Left cardiac atrium (tissue), 4 donors: ENCODE measurements around the gene AKAP8L. TPM values are rescaled to one million over a fixed set of nuclear protein-coding genes. Genes with fewer than 3 reads are reported as not detected.

ENCODE experiments used
- ATAC-seq, 2 donors: fragments of 200-7000 bp; cut with Tn5 transposase; one replicate each; pipeline ENCODE4 v1.9.1; 2020; ENCODE audit warnings: mild to moderate bottlenecking in 2 of 2, moderate library complexity in 2 of 2
- DNase-seq: peaks from one replicate; pipeline ENCODE4 v3.0.0-alpha.2; 2020
- intact Hi-C, 2 donors: fragments of 100-400 bp; cut with DNase I; formaldehyde crosslinking; loops; one replicate each; pipeline versions ENCODE4 v1.14.1 to v1.15.1; 2022 to 2023
- total RNA-seq, 2 donors: library from RNA; stranded (reverse); fragmentation: NEBNext Ultra II Directional; extraction: Animal tissue kit (Norgen Biotek cat#: 25700); gene quantifications; one replicate each; pipeline ENCODE4 v1.2.1, GENCODE V29; 2021
- donor health status: DM: no; HTN: yes; CAD: no.
- donor health status: DM: no; HTN: yes; CAD: no; lungs with severe emphysema.
- donor health status: DM: yes; HTN: yes; CAD: no.
- donor health status: Dilated cardiomyopathy.

AKAP8L gene
- total RNA-seq, 2 donors from 2014 or later = 61.5 to 74.2 TPM

DNA sequence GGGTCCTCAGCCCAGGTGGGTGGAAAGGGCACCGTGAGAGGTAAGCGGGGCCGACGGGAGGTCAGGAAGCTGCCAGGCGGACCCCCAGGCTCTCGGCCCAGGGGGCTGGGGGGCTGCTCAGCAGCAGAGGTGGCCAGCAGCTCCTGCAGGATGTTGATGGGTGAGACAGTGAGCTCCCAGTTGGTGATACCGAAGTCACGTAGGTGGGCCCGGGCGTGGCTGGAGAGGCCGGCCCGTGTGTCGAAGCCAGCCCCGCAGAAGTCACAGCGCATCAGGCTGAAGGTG lies 18.0 kb upstream of the AKAP8L start:
- ATAC-seq = no peak
- no peak for DNase-seq
- intact Hi-C loops = no loop called here

DNA sequence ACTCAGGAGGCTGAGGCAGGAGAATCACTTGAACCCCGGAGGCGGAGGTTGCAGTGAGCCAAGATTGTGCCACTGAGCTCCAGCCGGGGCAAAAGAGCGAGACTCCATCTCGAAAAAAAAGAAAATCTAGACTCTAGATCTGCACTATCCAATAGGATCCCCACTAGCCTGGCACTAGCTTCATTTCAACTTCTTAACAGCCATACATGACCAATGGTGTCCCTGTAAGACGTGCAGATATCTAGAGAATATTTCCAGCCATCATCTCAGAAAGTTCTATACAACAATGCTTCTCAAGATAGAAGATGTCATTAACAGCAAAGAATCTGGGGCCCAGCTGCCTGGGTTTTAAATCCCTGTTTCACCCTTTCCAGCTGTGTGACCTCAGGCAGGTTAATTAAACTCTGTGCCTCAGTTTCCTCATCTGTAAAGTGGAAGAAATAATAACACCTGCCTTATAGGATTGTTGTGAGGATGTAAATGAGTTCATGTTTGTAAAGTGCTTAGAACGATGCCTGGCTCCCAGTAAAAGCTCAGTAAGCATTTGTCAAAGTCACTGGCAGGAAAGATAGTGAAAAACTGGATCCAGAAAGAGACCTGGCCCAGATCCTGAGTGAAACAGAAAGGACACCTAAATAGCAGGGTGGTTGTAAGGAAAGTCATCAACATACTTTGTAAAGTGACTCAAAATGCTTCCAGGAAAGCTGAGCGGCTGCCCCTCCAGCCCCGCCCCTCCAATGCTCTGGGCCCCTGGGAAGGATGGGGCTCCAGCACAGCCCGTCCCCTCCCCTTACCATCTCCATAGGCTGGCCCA lies 17.4 kb upstream of the AKAP8L start:
- ATAC-seq (no peak), DNase-seq (no peak)
- intact Hi-C loops = no loop called here

DNA sequence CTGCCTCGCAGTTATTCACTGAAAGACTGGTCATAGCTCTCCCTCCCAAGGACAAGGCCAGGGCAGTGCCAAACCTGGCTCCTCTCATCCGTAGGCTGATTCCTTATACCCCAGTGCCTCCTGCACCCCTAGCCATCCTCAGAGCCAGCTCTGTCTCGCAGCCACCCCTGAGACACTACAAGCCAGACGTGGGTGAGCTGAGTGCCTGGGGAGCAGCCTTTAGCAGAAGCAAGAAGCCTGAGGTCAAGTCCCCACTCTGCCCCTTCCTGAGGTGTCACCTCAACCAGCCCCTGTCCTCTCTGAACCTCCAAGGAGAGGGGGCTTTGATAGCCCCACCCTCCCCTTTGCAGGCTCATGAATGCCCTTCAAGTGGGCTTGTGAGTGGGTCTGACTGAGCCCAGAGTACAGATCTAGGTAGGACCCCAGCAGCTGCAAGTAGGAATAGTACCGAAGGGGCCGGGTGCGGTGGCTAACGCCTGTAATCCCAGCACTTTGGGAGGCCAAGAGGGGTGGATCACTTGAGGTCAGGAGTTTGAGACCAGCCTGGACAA lies 14.8 kb upstream of the AKAP8L start:
- DNase-seq = no peak
- ATAC-seq = no peak
- intact Hi-C loops = no loop called here

DNA sequence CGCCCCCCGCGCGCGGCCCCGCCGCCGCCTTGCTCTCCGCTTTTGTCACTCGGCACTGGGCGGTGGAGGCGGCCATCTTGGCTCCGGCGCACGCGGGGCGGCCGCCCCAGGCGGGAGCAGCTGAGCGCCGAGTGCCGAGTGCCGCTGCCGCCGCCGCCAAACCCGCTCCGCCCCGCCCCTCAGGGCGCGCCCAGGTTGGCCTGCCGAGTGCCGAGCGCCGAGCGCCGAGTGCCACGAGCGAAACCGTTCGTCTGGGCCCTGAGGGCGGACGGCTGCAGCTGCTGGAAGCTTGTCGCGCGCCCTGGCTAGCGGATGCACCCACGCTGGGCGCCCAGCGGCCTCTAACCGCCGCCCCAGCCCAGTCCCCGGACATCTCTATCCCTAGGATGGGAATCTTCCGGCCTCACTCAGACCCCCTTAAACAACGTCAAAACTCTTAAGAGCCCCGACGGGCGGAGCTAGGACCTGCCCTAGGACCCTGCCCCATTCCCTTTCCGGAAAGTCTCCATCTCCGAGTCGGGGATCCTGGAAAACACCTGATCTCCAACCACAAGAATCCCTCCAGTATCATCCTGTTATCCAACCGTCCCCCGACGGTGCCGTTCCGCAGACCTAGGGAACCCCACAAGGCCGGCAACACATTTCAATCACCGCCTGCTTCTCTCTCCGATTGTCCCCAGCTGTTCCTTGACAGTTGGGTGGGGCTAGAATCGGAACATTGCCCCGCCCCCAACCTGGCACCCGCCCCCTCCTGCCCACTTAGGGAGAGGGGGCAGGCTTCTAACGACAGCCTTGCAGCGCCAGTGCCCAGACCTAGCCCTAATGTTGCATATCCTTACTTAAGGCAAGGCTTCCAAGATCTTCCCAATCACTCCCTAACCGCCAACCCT lies 14.1 kb upstream of the AKAP8L start:
- DNase-seq = peak; percentile 94
- intact Hi-C loops = no loop called here
- ATAC-seq = peak; percentile 92 to 93

DNA sequence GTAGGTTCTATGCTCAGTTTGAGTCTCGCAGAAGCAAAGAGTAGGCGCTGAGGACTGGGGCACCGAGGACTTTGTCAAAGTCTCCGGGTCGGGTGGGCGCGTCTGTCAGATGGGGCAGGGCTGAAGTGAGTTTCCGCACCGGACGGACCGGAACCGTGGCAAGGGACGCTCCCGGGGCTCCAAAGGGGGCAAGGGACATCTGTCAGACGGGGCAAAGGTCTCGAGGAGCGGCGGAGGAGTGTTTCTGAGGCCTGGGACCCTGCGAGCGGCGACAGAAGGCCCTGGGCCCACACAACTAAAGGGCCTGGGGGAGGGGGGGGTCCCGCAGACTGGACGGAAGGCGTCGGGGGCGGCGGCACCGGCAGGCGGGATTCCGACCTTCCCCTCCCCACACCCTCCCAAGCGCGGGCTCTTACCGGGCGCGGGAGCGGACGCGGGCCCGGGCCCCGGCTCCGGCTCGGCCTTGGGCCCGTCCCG lies 13.3 kb upstream of the AKAP8L start:
- no peak for DNase-seq
- ATAC-seq = no peak
- intact Hi-C loops = no loop called here

DNA sequence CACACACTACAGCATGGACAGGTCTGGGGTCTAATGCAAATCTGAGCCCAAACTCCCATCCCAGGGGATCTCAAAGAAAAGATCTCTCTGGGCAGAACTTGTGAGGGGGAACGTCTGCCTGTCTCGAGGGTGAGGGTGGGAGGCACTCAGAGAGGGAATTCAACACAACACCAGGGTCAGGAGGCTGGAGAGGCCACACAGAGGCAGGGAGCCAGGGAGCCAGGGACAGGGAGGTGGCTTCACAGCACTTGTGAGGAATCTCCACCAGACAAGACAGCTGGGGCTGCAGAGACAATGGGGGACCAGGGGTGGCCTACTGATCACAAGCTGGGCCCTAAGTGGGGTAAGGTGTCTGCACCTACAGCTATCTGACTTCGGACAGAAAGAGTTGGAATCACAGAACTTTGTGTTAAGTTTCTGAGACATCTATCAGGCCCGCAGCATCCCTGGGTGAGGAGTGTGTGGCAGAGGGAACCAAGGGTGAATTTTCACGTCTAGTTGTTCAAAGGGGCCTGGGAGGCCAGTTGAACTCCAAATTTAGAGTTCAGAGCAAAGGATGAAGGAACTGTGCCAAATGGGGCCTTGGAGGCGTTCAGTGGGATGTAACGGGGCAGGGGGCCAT lies 12.7 kb upstream of the AKAP8L start:
- intact Hi-C loops = no loop called here
- no peak for ATAC-seq

DNA sequence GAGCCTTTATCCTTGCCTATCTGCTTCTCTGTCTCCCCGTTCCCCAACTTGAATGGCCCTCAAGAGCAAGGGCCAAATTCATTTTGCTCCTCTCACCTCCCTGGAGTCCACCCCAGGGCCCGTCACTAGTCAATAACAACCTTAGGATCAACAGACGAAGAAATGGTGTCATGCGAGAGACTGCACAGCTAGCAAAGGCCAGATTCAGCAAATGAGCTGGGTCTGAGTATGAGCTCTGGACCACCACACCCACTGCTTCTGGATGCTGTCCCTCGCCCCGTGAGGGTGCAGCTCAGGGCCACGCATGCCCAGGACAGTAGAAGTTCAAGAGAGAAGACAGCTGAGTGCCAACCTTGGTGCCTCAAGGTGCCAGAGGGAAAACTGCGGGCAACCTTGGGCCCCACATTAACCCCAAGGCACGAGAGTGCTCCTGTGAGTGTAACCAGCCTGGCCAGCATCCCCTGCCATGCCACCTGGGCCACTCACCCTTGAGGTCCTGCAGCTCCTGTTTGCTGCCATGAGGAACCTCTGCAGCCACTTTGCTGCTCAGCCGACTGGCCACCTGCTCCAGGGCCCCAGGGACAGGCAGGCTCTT lies 11.8 kb upstream of the AKAP8L start:
- intact Hi-C loops = no loop called here
- ATAC-seq = no peak
- DNase-seq = no peak

More for the DNA sequence above, 12.7 kb upstream of the AKAP8L start:
- no peak for DNase-seq

DNA sequence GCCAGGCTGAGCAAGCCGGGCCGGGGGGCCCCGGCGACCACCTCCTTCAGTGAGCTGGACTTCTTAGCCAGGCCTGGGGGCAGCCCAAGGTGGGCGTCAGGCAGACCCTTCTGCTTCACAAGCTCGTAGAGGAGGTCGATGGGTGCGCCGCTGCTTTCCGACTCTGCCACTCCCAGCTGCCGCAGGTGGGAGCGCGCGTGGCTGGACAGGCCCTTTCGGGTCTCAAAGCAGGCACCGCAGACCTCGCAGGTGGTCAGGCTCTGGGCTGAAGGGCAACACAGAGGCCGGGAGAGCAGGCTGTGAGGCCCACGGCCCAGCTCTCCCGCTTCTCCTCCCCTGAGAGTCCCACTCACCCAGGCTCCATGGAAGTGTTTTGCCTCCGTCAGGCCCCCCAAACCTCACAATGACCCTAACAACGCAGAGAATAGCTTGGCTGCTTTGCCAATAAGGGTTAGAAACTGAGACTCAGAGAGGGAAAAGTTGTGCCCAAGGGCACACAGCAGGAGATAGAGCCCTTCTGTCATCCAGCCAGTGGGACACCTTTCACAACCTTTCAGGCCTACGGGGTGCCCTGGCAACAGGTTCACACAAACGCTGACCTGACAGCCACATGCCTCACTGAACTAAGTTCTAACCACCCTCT lies 11.2 kb upstream of the AKAP8L start:
- DNase-seq (no peak), ATAC-seq (no peak)
- intact Hi-C loops = no loop called here

DNA sequence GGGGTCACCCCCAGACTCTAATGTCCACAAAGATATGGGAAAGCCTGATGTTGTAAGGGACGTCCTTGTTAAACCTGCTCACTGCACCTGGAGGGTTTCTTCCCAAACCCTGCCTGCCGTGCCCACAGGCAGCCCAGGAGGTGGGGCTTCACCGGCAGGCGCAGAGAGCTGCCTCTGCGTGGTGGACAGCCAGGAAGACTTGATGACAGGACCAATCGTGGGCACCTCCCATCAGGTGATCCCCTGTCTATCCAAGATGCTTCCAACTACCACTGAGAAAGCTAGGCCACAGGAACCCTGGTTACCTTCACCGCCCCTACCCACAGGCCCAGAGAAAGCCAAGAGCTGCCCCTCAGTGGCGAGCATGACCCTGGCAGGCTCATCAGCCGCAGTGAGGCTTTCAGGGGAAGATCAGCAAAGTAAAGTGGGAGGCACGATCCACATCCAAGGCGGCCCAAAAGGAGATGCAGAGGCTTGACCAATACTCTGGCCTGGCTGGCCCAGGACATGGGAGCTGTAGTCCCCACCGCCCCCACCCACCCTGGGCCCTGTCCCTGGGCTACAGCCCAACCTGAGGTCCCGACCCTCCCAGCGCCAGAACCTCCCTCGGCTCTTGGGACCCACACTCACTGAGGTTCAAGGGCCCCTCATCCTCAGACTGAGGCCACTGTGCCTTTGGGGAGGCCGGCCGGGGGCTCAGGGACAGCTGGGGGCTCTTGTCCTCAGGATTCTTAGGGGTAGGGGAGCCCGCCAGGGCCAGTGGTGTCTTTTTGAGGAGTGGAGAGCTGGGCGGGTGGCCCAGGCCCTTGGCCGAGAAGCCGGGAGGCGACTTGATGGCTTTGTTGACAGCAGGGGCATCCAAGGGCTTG lies 10.4 kb upstream of the AKAP8L start:
- intact Hi-C loops = no loop called here
- no peak for ATAC-seq
- DNase-seq = no peak

DNA sequence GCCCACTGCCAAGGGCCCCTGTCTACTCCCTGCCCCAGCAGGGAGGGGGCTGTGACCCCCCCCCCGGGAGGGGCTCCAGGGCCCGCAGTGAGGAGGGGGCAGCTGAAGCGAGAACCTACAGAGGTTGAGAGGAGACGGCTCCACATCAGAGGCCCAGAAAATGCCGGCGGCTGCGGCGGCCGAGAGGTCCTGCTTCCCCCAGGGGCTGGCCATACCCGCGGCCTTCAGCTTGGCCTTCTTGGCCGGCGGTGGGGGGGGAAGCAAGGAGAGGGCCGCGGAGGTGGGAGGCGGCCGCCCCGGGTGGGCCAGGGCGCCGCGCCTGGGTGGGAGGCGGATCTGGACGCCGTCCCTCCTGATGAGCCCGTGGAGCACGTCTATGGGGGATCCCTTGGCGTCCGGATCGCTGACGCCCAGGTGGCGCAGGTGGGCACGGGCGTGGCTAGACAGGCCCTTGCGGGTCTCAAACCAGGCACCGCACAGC lies 9.2 kb upstream of the AKAP8L start:
- intact Hi-C loops = no loop called here
- ATAC-seq (no peak), DNase-seq (no peak)

DNA sequence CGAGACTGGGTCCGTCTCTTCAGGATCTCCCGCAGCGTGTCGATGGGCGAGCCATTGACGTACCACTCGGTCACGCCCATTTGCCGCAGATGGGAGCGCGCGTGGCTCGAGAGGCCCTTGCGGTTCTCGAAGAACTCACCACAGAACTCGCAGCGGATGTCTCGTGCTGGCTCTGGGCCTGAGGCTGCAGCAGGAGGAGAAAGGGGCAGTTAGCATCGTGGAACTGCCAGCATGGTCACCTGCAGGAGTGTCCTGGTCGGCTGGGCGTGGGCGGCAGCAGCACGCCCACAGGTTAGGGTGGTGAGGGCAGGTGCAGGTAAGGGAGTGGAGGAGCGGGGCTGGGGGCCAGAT lies 8.5 kb upstream of the AKAP8L start:
- intact Hi-C loops = no loop called here
- no peak for DNase-seq
- no peak for ATAC-seq

DNA sequence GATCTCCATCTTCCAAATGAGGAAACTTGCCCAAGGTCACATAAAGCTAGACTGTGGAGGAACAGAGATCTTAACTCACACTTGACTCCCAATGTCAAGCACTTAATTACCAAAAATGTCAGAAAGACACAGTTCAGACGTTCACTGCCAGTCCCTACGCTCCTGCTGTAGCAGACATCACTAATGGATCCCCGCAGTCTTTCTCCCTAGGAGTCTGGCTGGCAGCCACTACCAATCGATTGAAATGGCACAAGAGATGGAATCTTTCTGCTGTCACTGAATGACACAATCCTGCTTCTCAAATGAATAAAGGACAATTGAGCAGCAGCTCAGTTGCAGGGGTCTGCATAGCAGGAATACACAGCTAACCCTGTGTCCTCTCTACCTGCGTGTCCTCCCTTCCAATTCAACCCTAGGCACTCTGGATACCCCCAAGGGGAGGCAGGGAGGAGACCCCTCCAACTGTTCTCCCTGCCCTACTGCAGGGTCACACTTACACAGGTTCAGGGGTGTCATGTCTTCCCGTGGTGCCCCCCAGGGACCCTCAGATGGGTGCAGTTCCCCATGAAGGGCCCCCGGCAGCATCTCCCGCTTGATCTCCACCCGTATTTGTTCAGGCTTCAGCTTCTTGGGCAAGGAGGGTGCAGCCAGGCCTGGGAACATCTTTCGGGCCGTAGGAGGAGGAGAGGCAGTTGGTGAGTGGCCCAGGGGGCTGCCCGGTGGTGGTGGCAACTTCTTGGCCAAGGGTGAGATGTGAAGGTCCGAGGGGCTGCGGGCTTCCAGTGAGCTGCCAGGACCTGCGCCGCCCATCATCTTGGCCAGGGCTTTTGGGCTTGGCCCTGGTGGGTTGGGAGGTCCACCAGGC lies 7.9 kb upstream of the AKAP8L start:
- intact Hi-C loops = no loop called here
- DNase-seq (no peak), ATAC-seq (no peak)

DNA sequence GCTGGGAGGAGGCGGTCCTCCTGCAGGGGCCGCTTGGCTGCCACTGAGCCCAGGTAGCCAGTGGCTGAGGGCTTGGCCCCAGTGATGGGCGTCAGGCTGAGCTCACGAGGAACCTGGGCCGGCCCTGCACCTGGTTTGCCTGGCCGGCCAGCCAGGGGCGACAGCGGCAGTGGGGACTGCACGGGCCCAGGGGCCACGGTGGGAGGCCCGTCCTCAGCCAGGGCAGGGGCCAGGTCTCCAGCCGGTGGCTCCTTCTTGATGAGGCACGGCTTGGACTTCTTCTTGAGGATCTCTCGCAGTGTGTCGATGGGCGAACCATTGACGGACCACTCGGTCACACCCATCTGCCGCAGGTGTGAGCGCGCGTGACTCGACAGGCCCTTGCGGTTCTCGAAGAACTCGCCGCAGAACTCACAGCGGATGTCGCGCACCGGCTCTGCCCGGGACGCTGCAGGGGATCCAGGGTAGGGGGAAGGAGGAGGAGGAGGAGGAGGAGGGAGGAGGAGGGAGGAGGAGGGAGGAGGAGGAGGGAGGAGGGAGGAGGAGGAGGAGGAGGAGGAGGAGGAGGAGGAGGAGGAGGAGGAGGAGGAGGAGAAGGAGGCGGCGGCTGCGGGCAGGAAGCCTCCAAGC lies 6.6 kb upstream of the AKAP8L start:
- intact Hi-C loops = no loop called here
- DNase-seq (no peak), ATAC-seq (no peak)

DNA sequence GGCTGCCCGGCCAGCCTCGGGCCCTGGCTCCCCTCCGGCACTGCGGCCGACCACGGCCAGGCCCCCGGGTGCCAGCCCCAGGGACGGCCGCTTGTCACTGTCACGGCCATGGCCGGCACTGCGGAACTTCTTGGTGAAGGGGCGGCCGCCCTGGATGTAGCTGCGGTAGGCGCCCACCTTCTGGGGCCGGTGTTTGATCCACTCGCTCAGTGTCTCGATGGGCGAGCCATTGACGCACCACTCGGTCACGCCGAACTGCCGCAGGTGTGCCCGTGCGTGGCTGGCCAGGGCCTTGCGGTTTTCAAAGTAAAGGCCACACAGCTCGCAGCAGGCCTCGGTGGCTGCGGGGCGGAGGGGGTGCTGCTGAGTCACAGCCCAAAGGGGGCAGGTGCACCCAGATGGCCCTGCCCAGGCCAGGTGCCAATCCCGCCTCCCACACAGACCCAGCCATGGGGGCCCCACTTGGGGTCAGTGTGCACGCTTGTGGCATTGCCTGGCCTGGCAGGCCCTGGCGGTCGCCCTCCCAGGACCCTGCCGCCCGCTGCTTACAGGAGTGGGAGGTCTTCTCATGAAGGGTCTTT lies 6.0 kb upstream of the AKAP8L start:
- intact Hi-C loops = loop anchor here in 1 of 2 donors (5.0 kb wide), 1 partner anchor 128 kb away; no protein-coding TSS in a partner anchor
- ATAC-seq (no peak), DNase-seq (no peak)

DNA sequence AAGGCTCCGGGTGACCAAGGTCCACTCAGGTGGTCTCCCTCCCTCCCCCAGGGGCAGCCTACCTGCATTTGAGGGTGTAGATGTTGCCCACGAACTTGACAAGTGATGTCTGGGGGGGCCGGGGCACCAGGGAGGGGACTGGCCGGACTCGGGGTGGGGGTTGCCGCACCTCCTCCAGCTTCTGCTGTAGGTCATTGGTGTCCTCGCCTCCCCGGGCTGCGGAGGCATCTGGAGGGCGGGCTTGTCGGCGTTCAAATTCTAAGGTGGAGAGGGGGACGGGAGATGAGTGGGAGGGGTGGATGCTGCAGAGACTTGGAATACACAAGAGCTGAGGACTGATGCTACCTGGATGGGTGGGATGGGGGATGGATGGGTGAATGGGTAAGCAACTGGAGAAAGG lies 5.3 kb upstream of the AKAP8L start:
- intact Hi-C loops = loop anchor here in 1 of 2 donors (5.0 kb wide), 1 partner anchor 128 kb away; no protein-coding TSS in a partner anchor
- no peak for DNase-seq
- no peak for ATAC-seq

DNA sequence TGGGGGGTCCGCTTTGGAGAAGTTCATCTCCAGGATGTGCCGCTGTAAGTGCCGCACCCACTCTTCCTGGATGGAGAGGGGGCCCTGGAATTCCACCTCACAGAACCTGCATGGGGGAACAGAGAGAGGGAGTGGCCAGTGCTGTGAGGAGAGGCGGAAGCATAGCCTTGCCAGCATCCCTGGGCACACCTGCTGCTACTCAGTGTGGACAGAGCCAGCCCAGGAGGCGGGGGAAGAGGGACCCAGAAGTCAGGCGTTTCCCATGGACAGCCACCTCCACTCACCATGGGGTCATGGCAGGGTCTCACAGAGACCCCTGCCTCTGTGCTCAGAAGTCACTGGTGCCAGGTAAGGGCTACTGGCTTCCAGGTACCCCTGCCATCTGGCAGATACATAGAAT lies 4.3 kb upstream of the AKAP8L start:
- intact Hi-C loops = loop anchor here in 1 of 2 donors (5.0 kb wide), 1 partner anchor 129 kb away; no protein-coding TSS in a partner anchor
- ATAC-seq = no peak

More for the DNA sequence above, 4.3 kb upstream of the AKAP8L start:
- DNase-seq = no peak
